Activated naive CD4-positive, alpha-beta T cell treated with anti-CD3 and anti-CD28 coated beads, Interleukin-2, amount 50 U/mL, for 72 hours (primary cell): ENCODE data around the gene SHKBP1. TPM values are rescaled to one million over a fixed set of nuclear protein-coding genes. Genes with fewer than 3 reads are reported as not detected.
A peak's percentile ranks its signal among the peaks of the same experiment; 100 is the strongest.

Source experiments
- ATAC-seq, 2 donors: fragments of 150-1000 bp; cut with Tn5 transposase; 2 replicates each; pipeline ENCODE4 v1.10.0; 2021; ENCODE audit warnings: mild to moderate bottlenecking in 2 of 2, moderate library complexity in 2 of 2
- DNase-seq, 2 donors: peaks; one replicate each; pipeline ENCODE4 v3.0.0; 2021 to 2022; ENCODE audit warnings: low spot score in 2 of 2
- H3K27ac Mint-ChIP-seq, 2 donors: one replicate each; pipeline ENCODE4 v1.8.0; 2022; ENCODE audit warnings: mild to moderate bottlenecking in 2 of 2, mixed read lengths in 2 of 2
- H3K36me3 Mint-ChIP-seq, 2 donors: one replicate each; pipeline ENCODE4 v1.8.0; 2022; ENCODE audit warnings: mixed read lengths in 2 of 2
- H3K9me3 Mint-ChIP-seq, 2 donors: one replicate each; pipeline ENCODE4 v1.8.0; 2022; ENCODE audit warnings: mixed read lengths in 2 of 2
- total RNA-seq, 2 donors: library from RNA; stranded (reverse); gene quantifications; one replicate each; pipeline ENCODE4 v1.2.3, GENCODE V29; 2022

SHKBP1 gene
- total RNA-seq, 2 donors from 2014 or later = 108 to 173 TPM

- Mint-ChIP-seq H3K27ac (no peak overlapping the region), H3K9me3 (peaks cover 0 to 5% of the 10 kb centered on the region in 2 donors), H3K36me3 (no peaks in the 10 kb centered on the region)
- ATAC-seq (no peak), DNase-seq (no peak)
Measured at GRCh38 chr19:40571831-40572495, 4.7 kb upstream of the SHKBP1 start.

DNA sequence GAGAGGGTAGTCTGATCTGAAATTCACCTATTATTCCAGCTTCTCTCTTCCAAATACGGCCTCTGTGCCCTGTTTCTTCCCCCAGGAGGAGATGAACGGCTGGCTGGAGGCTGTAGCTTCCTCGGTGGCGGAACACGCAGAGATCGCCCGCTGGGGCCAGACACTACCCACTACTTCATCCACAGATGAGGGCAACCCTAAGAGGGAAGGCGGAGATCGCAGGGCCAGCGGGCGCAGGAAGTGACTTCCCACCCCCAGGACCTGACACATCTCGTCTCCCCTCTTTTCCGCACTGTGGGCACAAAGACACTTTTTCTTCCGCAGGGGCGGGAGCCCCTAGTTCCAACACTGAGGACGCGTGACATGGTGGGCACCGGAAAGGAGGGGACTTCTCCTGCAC lies 1.3 kb upstream of the SHKBP1 start:
- no peak for ATAC-seq
- DNase-seq = no peak
- Mint-ChIP-seq H3K36me3 (peaks cover 10 to 12% of the 10 kb centered on the region in 2 donors), H3K9me3 (peaks cover 0 to 5% of the 10 kb centered on the region in 2 donors), H3K27ac (no peak overlapping the region)

GRCh38 chr19:40576151-40576584 lies 505 bp upstream of the SHKBP1 start:
- peaks cover 15 to 18% of the 10 kb centered on the region in 2 donors for H3K36me3 Mint-ChIP-seq
- DNase-seq (no peak), ATAC-seq (peak; percentile 43 to 49)
- no peaks in the 10 kb centered on the region for H3K9me3 Mint-ChIP-seq
- H3K27ac Mint-ChIP-seq = peak overlapping the region; percentile 72 to 86

GRCh38 chr19:40578442-40578908 lies 1.8 kb downstream of the SHKBP1 start:
- Mint-ChIP-seq H3K9me3 (no peaks in the 10 kb centered on the region), H3K27ac (peak overlapping the region in 1 of 2 donors; percentile 89), H3K36me3 (peaks cover 15 to 18% of the 10 kb centered on the region in 2 donors)
- DNase-seq (no peak), ATAC-seq (no peak)

DNA sequence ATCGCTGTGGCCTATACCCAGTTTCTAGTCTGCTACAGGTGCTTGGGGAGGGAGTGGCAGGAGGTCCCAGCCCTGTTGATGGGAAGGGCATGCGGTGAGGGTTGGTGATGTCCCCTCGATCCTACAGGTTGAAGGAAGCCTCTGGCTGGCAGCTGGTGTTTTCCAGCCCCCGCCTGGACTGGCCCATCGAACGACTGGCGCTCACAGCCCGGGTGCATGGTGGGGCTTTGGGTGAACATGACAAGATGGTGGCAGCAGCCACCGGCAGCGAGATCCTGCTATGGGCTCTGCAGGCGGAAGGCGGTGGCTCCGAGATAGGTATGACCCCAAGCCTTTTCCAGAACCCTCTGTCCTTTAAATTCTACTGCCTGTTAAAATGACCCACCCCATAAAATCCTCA lies 3.9 kb downstream of the SHKBP1 start:
- H3K9me3 Mint-ChIP-seq = no peaks in the 10 kb centered on the region
- H3K27ac Mint-ChIP-seq = no peak overlapping the region
- DNase-seq (no peak), ATAC-seq (no peak)
- H3K36me3 Mint-ChIP-seq = peaks cover 15 to 18% of the 10 kb centered on the region in 2 donors

GRCh38 chr19:40581531-40581930 lies 4.9 kb downstream of the SHKBP1 start:
- ATAC-seq = no peak
- H3K27ac Mint-ChIP-seq = no peak overlapping the region
- no peak for DNase-seq
- H3K9me3 Mint-ChIP-seq = no peaks in the 10 kb centered on the region
- peaks cover 15 to 18% of the 10 kb centered on the region in 2 donors for H3K36me3 Mint-ChIP-seq

GRCh38 chr19:40582467-40582866 lies 5.8 kb downstream of the SHKBP1 start:
- Mint-ChIP-seq H3K9me3 (no peaks in the 10 kb centered on the region), H3K36me3 (peaks cover 15 to 18% of the 10 kb centered on the region in 2 donors), H3K27ac (peak overlapping the region; percentile 36 to 37)
- ATAC-seq (no peak), DNase-seq (no peak)

GRCh38 chr19:40583283-40583682 lies 6.6 kb downstream of the SHKBP1 start:
- DNase-seq = no peak
- no peak for ATAC-seq
- no peak overlapping the region for H3K27ac Mint-ChIP-seq
- no peaks in the 10 kb centered on the region for H3K9me3 Mint-ChIP-seq
- peaks cover 8 to 11% of the 10 kb centered on the region in 2 donors for H3K36me3 Mint-ChIP-seq

DNA sequence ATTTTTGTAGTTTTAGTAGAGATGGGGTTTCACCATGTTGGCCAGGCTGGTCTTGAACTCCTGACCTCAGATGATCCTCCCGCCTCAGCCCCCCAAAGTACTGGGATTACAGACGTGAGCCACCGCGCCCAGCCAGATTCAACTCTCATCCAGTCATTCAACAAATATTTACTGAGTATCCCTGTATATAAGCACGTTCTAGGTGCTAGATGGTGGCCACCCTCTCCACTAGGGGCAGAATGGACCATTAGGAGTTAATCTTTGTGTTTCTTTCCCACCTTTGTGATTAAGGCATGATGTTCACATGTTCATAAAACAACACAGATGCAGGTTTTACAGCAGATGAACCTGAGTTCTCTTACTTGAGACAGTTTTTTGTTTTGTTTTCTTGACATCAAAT lies 7.3 kb downstream of the SHKBP1 start:
- no peak for ATAC-seq
- H3K27ac Mint-ChIP-seq = no peak overlapping the region
- no peak for DNase-seq
- no peaks in the 10 kb centered on the region for H3K9me3 Mint-ChIP-seq
- peaks cover 6 to 8% of the 10 kb centered on the region in 2 donors for H3K36me3 Mint-ChIP-seq

- Mint-ChIP-seq H3K27ac (peak overlapping the region; percentile 2 to 19), H3K36me3 (peaks cover 4 to 6% of the 10 kb centered on the region in 2 donors), H3K9me3 (no peaks in the 10 kb centered on the region)
- ATAC-seq = no peak
- DNase-seq = no peak
Measured at GRCh38 chr19:40585241-40585981, 8.7 kb downstream of the SHKBP1 start.

GRCh38 chr19:40585982-40586422 lies 9.3 kb downstream of the SHKBP1 start:
- DNase-seq = no peak
- H3K9me3 Mint-ChIP-seq = no peaks in the 10 kb centered on the region
- ATAC-seq = no peak
- peak overlapping the region; percentile 2 to 19 for H3K27ac Mint-ChIP-seq
- peaks cover 0 to 2% of the 10 kb centered on the region in 2 donors for H3K36me3 Mint-ChIP-seq

GRCh38 chr19:40586611-40587010 lies 9.9 kb downstream of the SHKBP1 start:
- ATAC-seq (no peak), DNase-seq (no peak)
- H3K27ac Mint-ChIP-seq = peak overlapping the region; percentile 19 to 69
- H3K36me3 Mint-ChIP-seq = no peaks in the 10 kb centered on the region
- no peaks in the 10 kb centered on the region for H3K9me3 Mint-ChIP-seq

DNA sequence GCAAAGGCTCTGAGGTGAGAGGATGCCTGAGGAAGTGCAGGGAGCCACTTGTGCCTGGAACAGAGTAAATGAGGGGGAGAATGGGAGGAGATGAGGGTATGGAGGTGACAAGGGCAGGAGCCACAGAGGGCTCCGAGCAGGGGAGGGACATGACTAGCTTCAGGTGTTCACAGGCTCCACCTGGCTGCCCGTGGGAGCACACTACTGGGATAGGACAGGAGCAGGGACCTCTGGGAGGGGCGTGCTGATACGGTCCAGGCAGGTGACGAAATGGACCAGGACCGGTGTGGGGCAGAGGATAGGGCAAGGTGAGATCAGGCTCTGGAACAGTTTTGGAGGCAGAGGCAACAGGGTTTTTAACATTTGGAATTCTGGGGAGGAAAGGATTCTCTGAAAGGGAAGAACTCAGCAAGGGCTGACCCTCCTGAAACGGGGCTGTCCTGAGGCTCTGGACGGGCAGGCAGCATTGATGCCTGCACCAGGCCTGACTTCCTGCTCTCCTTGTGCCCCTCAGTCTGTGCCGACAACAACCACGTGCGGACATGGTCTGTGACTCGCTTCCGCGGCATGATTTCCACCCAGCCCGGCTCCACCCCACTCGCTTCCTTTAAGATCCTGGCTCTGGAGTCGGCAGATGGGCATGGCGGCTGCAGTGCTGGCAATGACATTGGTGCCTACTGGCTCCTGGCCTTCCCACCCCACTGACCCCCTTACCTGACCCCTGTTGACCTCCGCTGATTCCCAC lies 11.6 kb downstream of the SHKBP1 start:
- H3K27ac Mint-ChIP-seq = peak overlapping the region in 1 of 2 donors; percentile 88
- no peaks in the 10 kb centered on the region for H3K36me3 Mint-ChIP-seq
- DNase-seq (no peak), ATAC-seq (no peak)
- no peaks in the 10 kb centered on the region for H3K9me3 Mint-ChIP-seq

GRCh38 chr19:40588926-40589569 lies 12.4 kb downstream of the SHKBP1 start:
- Mint-ChIP-seq H3K36me3 (no peaks in the 10 kb centered on the region), H3K9me3 (no peaks in the 10 kb centered on the region)

GRCh38 chr19:40589591-40590429 lies 13.1 kb downstream of the SHKBP1 start:
- peak overlapping the region in 1 of 2 donors; percentile 79 for H3K27ac Mint-ChIP-seq
- H3K36me3 Mint-ChIP-seq = no peaks in the 10 kb centered on the region
- DNase-seq (no peak), ATAC-seq (no peak)
- no peaks in the 10 kb centered on the region for H3K9me3 Mint-ChIP-seq

More at GRCh38 chr19:40588926-40589569, 12.4 kb downstream of the SHKBP1 start:
- ATAC-seq (no peak), DNase-seq (no peak)
- peak overlapping the region in 1 of 2 donors; percentile 79 for H3K27ac Mint-ChIP-seq
